Psoas muscle (tissue), 8 donors: ENCODE data around the gene IL9. TPM values are rescaled to one million over a fixed set of nuclear protein-coding genes. Genes with fewer than 3 reads are reported as not detected.

ENCODE experiments used
- ATAC-seq, 4 donors: fragments of 200-7000 bp; cut with Tn5 transposase; one replicate each; pipeline ENCODE4 v1.9.1; 2020; ENCODE audit warnings: moderate library complexity in 3 of 4, mild to moderate bottlenecking in 2 of 4
- DNase-seq, 2 donors: peaks; one replicate each; pipeline ENCODE4 v3.0.0-alpha.2; 2020
- H3K27ac ChIP-seq: fragments of 200-600 bp; one replicate; pipeline ENCODE4 v1.8.0; 2022
- H3K27me3 ChIP-seq, 3 donors: fragments of 200-600 bp in 1 of 3; one replicate each; pipeline versions ENCODE4 v1.6.1 to v1.8.0; 2013 to 2022; ENCODE audit warnings: low read length in 2 of 3, mild to moderate bottlenecking in 2 of 3, moderate library complexity in 1 of 3; ENCODE audit not compliant: insufficient read depth in 3 of 3
- H3K36me3 ChIP-seq, 2 donors: fragments of 200-600 bp in 1 of 2; one replicate each; pipeline versions ENCODE4 v1.6.1 to v1.8.0; 2013 to 2022; ENCODE audit warnings: low read depth in 1 of 2, mild to moderate bottlenecking in 1 of 2, moderate library complexity in 1 of 2; ENCODE audit not compliant: insufficient read depth in 1 of 2
- H3K4me1 ChIP-seq: fragments of 200-600 bp; one replicate; pipeline ENCODE4 v1.8.0; 2022
- H3K4me3 ChIP-seq: fragments of 200-600 bp; one replicate; pipeline ENCODE4 v1.8.0; 2022; ENCODE audit warnings: mild to moderate bottlenecking
- H3K9me3 ChIP-seq: fragments of 200-600 bp; one replicate; pipeline ENCODE4 v1.8.0; 2022
- CTCF ChIP-seq: fragments of 200-600 bp; IDR thresholded peaks from one replicate; pipeline ENCODE4 v1.8.0; 2022; ENCODE audit warnings: antibody characterized with exemption
- WGBS, 3 donors: extraction: QIAGEN DNeasy Blood & Tissue Kit; methylation state at CpG; one replicate each; pipeline versions ENCODE4 v1.1.6 to v1.1.7; 2013; 5-methylcytosine and 5-hydroxymethylcytosine counted together
- intact Hi-C, 2 donors: fragments of 100-400 bp; cut with DNase I; formaldehyde crosslinking; loops; one replicate each; pipeline versions ENCODE4 v1.11.0 to v1.14.2; 2022
- polyA plus RNA-seq, 3 donors: library from polyadenylated mRNA; stranded (reverse); fragments of 200-250 nt; gene quantifications; one replicate each; pipeline ENCODE4 v1.2.3, GENCODE V29; 2013
- total RNA-seq, 4 donors: library from RNA; stranded (reverse); fragmentation: NEBNext Ultra II Directional in 2 of 4; extraction: Animal tissue kit (Norgen Biotek cat#: 25700) in 2 of 4; gene quantifications; one replicate each; pipeline versions ENCODE4 v1.2.1 to v1.2.4, GENCODE V29; 2021 to 2023
- donor health status: healthy with polysubstance abuse.
- donor health status: DM: no; HTN: no; CAD: no; lungs with moderate emphysema.
- donor health status: Bipolar disorder and iron deficiency.
- donor health status: healthy.
- donor health status: DM: yes; HTN: yes; CAD: no.
- donor health status: DM: no; HTN: no; CAD: no.
- donor health status: DM: no; HTN: no; CAD: no.
- donor health status: DM: yes; HTN: yes; CAD: no.

The IL9 gene
- total and polyA plus RNA-seq, 7 donors: not detected

DNA sequence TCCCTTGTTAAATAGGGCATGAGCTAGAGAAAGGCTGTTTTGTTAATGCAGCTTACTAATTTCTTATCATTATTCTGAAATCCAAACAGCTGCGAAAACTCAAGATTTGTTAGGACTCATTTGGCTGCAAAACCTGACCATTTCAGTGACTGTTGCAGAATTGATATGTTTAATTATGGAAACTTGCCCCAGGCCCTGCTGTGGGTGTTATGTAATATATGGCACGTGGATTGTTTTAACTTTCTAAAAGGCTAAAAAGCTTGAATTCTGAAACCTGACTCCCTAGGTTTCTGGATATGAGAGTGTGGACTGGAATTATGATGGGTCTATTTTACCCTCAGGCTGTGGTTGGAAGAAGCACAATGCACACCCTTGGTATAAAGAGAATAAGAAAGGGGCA is 4.4 kb downstream of the IL9 start:
- intact Hi-C loops: loop anchor here in 1 of 2 donors (10.0 kb wide), 1 partner anchor 174 kb away; no protein-coding TSS in a partner anchor
- Histone ChIP-seq H3K9me3 (no peaks in the 10 kb centered on the region), H3K27ac (no peak overlapping the region), H3K4me3 (no peak overlapping the region), H3K27me3 (peaks cover 0 to 3% (median 0%) of the 10 kb centered on the region in 3 donors), H3K36me3 (no peaks in the 10 kb centered on the region), H3K4me1 (no peaks in the 10 kb centered on the region)
- WGBS, 3 donors: 68 to 90% (median 70%) methylated on average over 2 of the region's 2 CpGs
- DNase-seq (no peak), ATAC-seq (no peak)
- TF ChIP-seq CTCF: no peak

DNA sequence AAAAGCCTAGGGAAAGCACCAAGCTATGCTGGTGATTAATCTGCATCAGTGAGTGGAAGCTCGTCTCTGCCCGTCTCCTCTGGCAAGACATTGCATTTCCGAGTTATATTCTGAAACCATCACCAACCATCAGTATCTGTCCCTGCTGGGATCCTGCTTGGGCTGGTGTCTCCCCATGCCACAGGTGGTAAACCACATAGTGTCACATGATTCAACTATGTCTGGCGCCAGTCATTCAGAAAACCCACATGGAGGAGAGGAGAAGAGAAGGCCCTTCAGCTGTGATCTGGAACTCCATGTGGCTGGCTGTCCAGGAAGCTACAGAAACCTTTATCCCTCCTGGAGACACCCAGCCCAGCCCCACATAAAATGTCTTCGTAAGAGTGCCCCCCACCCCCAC is 4.8 kb downstream of the IL9 start:
- intact Hi-C loops: loop anchor here in 1 of 2 donors (10.0 kb wide), 1 partner anchor 174 kb away; no protein-coding TSS in a partner anchor
- no peak for TF ChIP-seq CTCF
- ATAC-seq: no peak

GRCh38 chr5:135890296-135890695 is 5.3 kb downstream of the IL9 start:
- intact Hi-C loops: loop anchor here in 1 of 2 donors (10.0 kb wide), 1 partner anchor 175 kb away; no protein-coding TSS in a partner anchor
- no peak for TF ChIP-seq CTCF
- Histone ChIP-seq H3K4me1 (no peaks in the 10 kb centered on the region), H3K27ac (no peak overlapping the region), H3K4me3 (no peak overlapping the region), H3K27me3 (peaks cover 0 to 3% (median 0%) of the 10 kb centered on the region in 3 donors), H3K36me3 (no peaks in the 10 kb centered on the region), H3K9me3 (no peaks in the 10 kb centered on the region)
- no peak for DNase-seq
- ATAC-seq: no peak
- 21 to 36% (median 24%) methylated on average over 2 of the region's 2 CpGs for WGBS, 3 donors

More for the DNA sequence above, 4.8 kb downstream of the IL9 start:
- Histone ChIP-seq H3K36me3 (no peaks in the 10 kb centered on the region), H3K27ac (no peak overlapping the region), H3K4me1 (no peaks in the 10 kb centered on the region), H3K27me3 (peaks cover 0 to 3% (median 0%) of the 10 kb centered on the region in 3 donors), H3K4me3 (no peak overlapping the region), H3K9me3 (no peaks in the 10 kb centered on the region)
- 79 to 92% (median 82%) methylated on average over 5 of the region's 5 CpGs for WGBS, 3 donors
- no peak for DNase-seq

- Histone ChIP-seq H3K27me3 (no peaks in the 10 kb centered on the region), H3K9me3 (no peaks in the 10 kb centered on the region), H3K27ac (no peak overlapping the region), H3K4me3 (no peak overlapping the region), H3K36me3 (no peaks in the 10 kb centered on the region), H3K4me1 (no peaks in the 10 kb centered on the region)
- ATAC-seq (no peak), DNase-seq (no peak)
- intact Hi-C loops: loop anchor here (1.0 to 5.0 kb wide), 4 partner anchors 174 to 325 kb away; no protein-coding TSS in a partner anchor
- 77 to 88% (median 77%) methylated on average over 13 of the region's 13 CpGs for WGBS, 3 donors
- TF ChIP-seq CTCF: no peak
Measured at GRCh38 chr5:135887881-135888614, 7.6 kb downstream of the IL9 start.
